Hematopoietic multipotent progenitor cell treated with erythropoietin and hydrocortisone succinate and interleukin-3 and kit ligand, for 15 days (in vitro differentiated cells): ENCODE data around the gene CALR.
"Not testable (repeated sequence)": the region's sequence is repeated elsewhere in the genome, so short reads cannot be mapped to it uniquely, and the experiment has no call there.

Experiments
- DNase-seq: peaks from one replicate; pipeline ENCODE4 v3.0.0-alpha.2; 2015; ENCODE audit warnings: low spot score

CALR gene

DNA sequence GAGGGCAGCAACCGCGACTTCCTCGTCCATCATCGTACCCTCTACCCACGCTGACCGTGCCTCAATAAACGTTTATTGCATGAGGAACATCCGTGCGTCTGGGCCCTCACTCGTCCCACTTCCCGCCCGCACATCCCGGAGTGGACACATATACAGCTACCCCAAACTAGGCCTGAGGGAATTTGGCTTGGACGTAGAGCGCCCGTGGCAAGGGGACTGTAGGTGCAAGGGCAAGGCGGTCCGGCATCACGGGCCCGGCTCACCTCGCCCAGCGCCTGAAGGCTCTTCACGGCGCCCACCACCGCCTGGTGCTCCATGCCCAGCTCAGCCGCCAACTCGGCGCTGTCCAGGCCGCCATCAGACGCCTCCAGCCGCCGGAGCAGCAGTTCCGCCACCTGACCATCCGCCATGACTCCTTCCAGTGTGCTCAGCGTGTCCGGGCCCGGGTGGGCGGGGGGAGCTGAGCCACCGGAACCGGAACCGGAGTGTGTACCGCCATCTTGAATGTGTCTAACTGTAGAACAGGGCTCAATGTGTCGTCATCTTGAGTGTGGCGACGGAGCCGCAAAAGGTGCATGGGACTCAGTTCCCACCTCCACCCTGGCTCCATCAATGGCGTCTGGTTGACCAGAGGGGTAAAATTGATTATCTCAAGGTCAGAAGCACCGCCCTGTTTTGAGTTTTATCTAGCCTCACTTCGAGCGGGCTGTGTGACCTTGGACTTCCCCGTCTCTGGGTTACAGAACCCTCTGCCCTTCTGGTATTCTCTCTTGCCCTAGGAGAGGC is 4.9 kb upstream of the CALR start, which contains the start of gene FARSA:
Gene FARSA, minus strand, starts transcription at position 425 of the 786 bp plus-strand sequence. Its CDS starts 15 bp downstream, at position 410.
- DNase-seq: peak; percentile 93

DNA sequence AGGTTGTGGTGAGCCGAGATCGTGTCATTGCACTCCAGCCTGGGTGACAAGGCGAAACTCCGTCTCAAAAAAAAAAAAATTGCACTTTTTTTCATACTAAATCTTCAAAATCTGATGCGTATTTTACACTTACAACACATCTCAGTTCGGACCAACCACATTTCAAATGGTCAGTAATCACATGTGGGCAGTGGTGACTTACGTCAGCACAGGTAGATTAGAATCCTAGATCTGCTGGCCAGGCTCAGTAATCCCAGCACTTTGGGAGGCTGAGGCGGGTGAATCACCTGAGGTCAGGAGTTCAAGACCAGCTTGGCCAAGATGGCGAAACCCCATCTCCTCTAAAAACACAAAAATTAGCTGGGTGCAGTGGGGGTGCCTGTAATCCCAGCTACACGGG is 3.3 kb upstream of the CALR start:
- no peak for DNase-seq

GRCh38 chr19:12936582-12936981 is 1.8 kb upstream of the CALR start:
- no peak for DNase-seq

GRCh38 chr19:12937093-12937926 is 1.1 kb upstream of the CALR start:
- no peak for DNase-seq

GRCh38 chr19:12938779-12939601 is 581 bp downstream of the CALR start:
- DNase-seq: peak; percentile 64

DNA sequence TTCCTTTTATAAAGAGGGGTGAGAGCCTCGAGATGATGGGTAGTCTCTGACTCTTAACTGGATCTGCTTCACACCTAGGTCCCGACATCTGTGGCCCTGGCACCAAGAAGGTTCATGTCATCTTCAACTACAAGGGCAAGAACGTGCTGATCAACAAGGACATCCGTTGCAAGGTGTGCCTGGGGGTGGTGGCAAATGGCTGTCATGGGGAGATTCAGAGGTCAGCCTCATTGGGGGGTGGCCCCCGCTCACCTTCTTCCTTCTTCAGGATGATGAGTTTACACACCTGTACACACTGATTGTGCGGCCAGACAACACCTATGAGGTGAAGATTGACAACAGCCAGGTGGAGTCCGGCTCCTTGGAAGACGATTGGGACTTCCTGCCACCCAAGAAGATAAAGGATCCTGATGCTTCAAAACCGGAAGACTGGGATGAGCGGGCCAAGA is 1.6 kb downstream of the CALR start:
- no peak for DNase-seq

DNA sequence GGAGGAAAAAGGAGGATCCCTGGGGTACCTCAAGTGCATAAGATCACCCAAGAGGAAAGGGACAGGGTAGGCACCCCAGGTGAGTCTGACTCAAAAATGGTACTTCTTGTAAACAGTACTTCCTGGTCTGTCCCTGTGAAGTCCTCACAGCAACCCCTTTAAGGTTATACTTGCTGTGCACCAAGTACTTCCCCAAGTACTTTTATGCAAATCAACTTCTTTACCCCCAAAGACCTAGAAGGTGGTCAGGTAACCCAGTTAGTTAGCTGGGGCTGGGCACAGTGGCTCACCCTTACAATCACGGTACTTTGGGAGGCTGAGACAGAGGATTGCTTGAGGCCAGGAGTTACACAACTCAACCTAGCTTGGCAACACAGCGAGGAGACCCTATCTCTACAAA is 2.5 kb downstream of the CALR start:
- DNase-seq: no peak

GRCh38 chr19:12943437-12944044 is 5.1 kb downstream of the CALR start:
- no peak for DNase-seq

DNA sequence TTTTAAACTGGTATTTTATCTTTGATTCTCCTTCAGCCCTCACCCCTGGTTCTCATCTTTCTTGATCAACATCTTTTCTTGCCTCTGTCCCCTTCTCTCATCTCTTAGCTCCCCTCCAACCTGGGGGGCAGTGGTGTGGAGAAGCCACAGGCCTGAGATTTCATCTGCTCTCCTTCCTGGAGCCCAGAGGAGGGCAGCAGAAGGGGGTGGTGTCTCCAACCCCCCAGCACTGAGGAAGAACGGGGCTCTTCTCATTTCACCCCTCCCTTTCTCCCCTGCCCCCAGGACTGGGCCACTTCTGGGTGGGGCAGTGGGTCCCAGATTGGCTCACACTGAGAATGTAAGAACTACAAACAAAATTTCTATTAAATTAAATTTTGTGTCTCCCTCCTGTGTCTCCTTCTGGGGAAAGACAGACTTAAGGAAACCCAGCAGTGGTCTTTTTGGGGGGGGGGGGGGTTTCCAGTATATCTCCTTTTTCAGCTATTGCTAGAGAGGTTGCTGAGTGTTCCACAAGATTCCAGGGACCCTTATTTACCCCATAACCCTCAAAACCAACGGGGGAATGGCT is 5.8 kb downstream of the CALR start:
- no peak for DNase-seq

DNA sequence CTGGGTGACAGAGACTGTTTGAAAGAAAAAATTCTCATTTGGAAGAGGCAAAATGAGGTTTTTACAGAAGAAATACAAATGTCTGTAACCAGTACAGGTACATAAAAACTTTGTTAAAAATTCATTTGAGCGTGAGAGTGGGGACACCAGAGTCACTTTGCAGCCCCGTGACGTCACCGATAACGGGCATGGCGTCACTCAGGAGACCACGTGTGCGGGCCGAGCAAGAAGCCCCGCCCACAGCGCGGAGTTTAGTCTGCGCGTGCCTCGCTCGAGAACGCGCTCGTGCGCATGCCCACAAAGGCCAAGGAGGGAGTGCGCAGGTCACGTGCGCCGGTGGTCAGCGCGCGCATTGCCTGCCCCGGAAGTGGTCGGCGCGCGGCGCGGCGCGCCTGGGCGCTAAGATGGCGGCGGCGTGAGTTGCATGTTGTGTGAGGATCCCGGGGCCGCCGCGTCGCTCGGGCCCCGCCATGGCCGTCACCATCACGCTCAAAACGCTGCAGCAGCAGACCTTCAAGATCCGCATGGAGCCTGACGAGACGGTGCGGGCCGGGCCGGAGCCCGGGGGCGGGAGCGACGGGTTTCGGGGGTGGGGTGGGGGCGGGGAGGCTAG is 7.2 kb downstream of the CALR start, which contains the start of gene RAD23A:
Gene RAD23A, plus strand, starts transcription at position 384 of the 613 bp plus-strand sequence. Its CDS starts 87 bp downstream, at position 471.
- DNase-seq: peak; percentile 100

DNA sequence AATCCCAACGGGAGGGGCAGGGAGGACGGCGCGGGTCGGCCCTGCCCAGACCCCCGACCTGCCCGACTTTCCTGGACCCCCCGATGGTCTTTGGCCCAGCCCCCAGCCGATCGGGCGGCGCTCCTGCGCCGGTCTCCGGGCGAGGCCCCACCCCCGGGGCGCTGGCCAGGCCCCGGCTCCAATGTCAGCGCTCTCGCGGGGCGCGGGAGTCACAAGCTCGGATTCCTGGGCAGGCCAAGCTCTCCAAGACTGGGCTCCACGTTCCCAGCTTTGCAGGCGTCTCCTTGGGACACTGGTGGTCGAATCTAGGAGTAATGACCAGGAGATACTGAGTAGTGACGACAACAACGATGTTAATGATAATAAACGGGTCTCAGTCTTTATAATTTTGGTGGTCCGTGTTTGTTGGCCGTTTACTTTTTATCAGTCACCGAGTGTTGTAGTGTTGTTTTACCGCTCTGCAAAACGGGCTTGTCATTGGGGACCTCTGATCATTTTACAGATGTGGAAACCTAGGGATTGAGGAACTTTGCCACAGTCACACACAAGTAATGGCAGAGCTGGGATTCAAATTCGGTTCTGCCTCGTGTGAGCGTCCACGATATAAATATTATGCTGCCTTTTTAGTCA is 7.8 kb downstream of the CALR start:
- DNase-seq: peak; percentile 73

- peak; percentile 62 for DNase-seq
Observed at GRCh38 chr19:12946731-12947496, 8.5 kb downstream of the CALR start.

DNA sequence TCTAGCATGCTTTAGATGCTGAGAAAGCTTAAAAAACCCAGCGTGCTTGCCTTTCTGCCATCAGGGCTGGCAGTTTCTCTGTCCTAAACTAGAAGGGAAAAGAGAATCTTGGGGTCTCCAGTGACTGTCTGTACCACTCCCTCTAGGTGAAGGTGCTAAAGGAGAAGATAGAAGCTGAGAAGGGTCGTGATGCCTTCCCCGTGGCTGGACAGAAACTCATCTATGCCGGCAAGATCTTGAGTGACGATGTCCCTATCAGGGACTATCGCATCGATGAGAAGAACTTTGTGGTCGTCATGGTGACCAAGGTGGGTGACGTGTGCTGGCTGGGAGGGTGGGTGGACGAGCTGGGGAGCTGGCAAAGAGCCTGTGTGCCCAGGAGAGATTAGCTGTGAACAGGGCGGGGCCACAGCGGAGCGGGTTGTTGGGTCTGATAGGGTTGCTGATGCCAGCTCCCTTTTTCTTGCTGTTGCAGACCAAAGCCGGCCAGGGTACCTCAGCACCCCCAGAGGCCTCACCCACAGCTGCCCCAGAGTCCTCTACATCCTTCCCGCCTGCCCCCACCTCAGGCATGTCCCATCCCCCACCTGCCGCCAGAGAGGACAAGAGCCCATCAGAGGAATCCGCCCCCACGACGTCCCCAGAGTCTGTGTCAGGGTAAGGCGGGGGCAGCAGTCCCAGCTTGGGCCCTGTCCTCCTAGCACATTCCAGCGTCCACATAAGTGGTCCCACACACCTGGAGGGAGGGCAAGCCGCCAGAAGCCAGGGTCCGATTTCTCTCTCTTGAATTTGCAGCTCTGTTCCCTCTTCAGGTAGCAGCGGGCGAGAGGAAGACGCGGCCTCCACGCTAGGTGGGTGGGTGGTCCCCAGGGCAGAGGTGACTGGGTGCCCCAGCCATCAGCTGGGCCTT is 9.5 kb downstream of the CALR start:
- peak; percentile 99 for DNase-seq

DNA sequence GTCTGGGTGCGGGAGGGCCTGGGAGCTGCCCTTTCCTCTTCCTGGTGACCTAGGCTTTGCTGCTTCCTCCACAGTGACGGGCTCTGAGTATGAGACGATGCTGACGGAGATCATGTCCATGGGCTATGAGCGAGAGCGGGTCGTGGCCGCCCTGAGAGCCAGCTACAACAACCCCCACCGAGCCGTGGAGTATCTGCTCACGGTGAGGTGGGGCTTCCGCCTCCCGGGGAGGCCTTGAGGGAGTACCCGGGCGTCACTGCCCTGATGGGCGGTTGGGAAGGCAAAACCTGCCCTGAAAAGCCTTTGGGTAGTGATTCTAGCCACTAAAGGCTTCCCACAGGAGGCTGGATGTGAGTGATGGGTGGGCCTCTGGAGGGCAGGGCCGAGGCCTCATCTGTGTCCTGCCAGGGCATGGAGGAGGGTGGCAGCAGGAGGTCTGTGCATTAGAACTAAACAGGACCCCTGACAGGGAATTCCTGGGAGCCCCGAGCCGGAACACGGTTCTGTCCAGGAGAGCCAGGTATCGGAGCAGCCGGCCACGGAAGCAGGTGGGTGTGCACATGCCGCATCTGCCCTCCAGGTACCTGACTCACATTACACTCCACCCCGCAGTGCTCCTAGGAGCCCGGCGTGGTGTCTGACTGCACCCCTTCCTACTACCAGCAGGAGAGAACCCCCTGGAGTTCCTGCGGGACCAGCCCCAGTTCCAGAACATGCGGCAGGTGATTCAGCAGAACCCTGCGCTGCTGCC is 10.4 kb downstream of the CALR start:
- DNase-seq: peak; percentile 54

- peak; percentile 51 for DNase-seq
Observed at GRCh38 chr19:12949363-12950283, 11.2 kb downstream of the CALR start.

- DNase-seq: not testable (repeated sequence)
Observed at GRCh38 chr19:12952050-12952449, 13.6 kb downstream of the CALR start.
